IPS-20b (cell line): ENCODE data around the gene PILRB.
"Not testable (repeated sequence)": the region's sequence is repeated elsewhere in the genome, so short reads cannot be mapped to it uniquely, and the experiment has no call there.

Source experiments
- H3K27ac ChIP-seq: one replicate; pipeline ENCODE4 v1.5.1; 2013; ENCODE audit warnings: low read length
- H3K27me3 ChIP-seq: 2 replicates; pipeline ENCODE4 v1.6.1; 2013; ENCODE audit warnings: mild to moderate bottlenecking, low read length, inconsistent platforms; ENCODE audit not compliant: insufficient read depth
- H3K36me3 ChIP-seq: 2 replicates; pipeline ENCODE4 v1.6.1; 2013; ENCODE audit warnings: low read depth, mild to moderate bottlenecking, inconsistent platforms, low read length, moderate library complexity; ENCODE audit not compliant: insufficient read depth
- H3K4me1 ChIP-seq: 2 replicates; pipeline ENCODE4 v1.6.1; 2013; ENCODE audit warnings: mild to moderate bottlenecking, control low read depth, inconsistent platforms, low read length, moderate library complexity; ENCODE audit not compliant: insufficient read depth
- H3K4me3 ChIP-seq: 2 replicates; pipeline ENCODE4 v1.5.1; 2013; ENCODE audit warnings: mild to moderate bottlenecking, low read length, inconsistent platforms
- H3K9ac ChIP-seq: 2 replicates; pipeline ENCODE4 v1.6.1; 2013; ENCODE audit warnings: low read depth, mild to moderate bottlenecking, inconsistent platforms, low read length, moderate library complexity
- H3K9me3 ChIP-seq: 2 replicates; pipeline ENCODE4 v1.6.1; 2013; ENCODE audit warnings: mild to moderate bottlenecking, low read depth, low read length, inconsistent platforms; ENCODE audit not compliant: insufficient read depth

PILRB gene

DNA sequence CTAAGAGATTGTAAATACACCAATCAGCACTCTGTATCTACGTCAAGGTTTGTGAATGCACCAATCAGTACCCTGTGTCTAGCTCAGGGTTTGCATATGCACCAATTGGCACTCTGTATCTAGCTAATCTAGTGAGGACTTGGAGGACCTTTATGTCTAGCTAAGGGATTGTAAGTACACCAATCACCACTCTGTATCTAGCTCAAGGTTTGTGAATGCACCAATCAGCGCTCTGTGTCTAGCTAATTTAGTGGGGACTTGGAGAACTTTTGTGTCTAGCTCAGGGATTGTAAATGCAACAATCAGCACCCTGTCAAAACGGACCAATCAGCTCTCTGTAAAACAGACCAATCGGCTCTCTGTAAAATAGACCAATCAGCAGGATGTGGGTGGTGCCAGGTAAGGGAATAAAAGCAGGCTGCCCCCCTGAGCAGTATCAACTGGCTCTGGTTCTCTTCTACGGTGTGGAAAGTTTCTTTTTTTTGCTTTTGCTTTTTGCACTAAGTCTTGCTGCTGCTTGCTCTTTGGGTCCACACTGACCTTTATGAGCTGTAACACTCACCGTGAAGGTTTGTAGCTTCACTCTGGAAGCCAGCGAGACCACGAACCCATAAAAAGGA lies 24.4 kb downstream of the PILRB start:
- H3K9me3 ChIP-seq, H3K4me1 ChIP-seq, H3K36me3 ChIP-seq, H3K9ac ChIP-seq, H3K27ac ChIP-seq, H3K27me3 ChIP-seq, H3K4me3 ChIP-seq: not testable (repeated sequence)

DNA sequence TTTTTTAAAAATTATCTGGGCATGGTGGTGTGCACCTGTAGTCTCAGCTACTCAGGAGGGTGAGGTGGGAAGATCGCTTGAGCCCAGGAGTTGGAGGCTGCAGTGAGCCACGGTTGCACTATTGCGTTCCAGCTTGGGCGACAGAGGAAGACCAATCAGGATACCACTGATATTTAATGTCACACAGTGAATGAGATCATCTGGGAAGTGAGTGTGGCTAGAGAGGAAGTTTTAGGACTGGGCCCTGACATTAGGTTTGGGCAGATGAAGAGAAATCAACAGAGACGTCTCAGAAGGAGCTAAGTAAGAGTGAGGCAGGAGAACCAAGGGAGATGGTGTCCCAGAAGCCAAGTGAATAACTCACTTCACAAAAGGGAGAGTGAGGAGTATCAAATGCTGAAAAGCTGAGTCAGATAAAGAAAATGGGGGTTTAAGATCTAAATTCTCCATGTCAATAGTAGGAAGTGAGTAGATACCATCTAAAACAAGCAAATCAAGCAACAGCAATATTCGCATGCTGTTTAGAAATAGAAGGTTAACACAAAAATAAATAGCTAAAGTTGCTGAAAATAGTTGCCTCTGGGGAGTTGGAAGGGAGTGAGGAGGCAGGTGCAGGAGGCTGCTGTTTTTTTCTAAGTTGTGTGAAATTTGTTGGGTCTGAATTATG lies 26.8 kb downstream of the PILRB start:
- H3K27ac ChIP-seq = no peak overlapping the region
- H3K4me3 ChIP-seq = no peak overlapping the region
- no peaks in the 10 kb centered on the region for H3K9me3 ChIP-seq
- no peaks in the 10 kb centered on the region for H3K36me3 ChIP-seq
- H3K4me1 ChIP-seq = no peaks in the 10 kb centered on the region
- no peaks in the 10 kb centered on the region; the same call in 1 of the 2 replicates for H3K27me3 ChIP-seq
- H3K9ac ChIP-seq = no peak overlapping the region

DNA sequence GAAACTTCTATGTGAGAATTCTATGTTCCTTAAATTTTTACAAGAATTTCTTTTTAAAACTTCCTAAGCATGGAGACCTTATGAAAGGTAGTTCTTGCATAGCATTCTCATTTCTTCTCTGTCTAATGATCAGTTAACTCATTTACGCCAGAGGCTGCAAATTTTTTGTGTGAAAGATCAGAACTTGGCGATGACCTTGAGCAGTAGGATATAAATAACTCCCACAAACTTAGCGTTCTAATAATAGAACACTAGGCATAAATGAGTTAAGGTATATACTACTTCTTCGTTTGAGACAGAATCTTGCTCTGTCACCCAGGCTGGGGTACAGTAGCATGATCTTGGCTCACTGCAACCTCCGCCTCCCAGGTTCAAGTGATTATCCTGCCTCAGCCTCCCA lies 29.0 kb downstream of the PILRB start:
- H3K27me3 ChIP-seq = no peaks in the 10 kb centered on the region; the same call in 1 of the 2 replicates
- no peaks in the 10 kb centered on the region for H3K4me1 ChIP-seq
- H3K36me3 ChIP-seq = no peaks in the 10 kb centered on the region
- H3K27ac ChIP-seq = no peak overlapping the region
- no peak overlapping the region for H3K9ac ChIP-seq
- no peak overlapping the region for H3K4me3 ChIP-seq
- H3K9me3 ChIP-seq = no peaks in the 10 kb centered on the region

DNA sequence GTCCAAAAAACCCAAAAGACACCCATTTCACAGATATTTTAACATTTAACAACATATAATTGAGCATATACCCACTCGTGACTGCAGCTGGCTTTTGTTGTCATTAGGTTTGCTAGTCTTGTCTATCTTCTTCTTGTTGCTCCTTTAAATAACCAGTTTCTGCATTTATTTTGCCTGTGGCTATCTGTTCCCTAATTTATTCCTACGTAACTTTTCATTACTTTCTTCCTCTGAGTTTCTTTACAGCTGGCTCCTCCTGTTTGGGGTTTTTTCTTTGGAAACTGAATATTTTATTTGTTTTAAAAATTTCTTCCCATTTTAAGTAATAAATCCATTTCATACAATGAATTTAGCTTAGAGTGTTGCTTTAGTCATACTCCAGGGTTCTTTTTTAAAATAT lies 29.8 kb downstream of the PILRB start:
- Histone ChIP-seq H3K36me3 (no peaks in the 10 kb centered on the region), H3K4me3 (no peak overlapping the region), H3K9me3 (no peaks in the 10 kb centered on the region), H3K4me1 (no peaks in the 10 kb centered on the region), H3K27me3 (no peaks in the 10 kb centered on the region; the same call in 1 of the 2 replicates), H3K27ac (no peak overlapping the region), H3K9ac (no peak overlapping the region)

DNA sequence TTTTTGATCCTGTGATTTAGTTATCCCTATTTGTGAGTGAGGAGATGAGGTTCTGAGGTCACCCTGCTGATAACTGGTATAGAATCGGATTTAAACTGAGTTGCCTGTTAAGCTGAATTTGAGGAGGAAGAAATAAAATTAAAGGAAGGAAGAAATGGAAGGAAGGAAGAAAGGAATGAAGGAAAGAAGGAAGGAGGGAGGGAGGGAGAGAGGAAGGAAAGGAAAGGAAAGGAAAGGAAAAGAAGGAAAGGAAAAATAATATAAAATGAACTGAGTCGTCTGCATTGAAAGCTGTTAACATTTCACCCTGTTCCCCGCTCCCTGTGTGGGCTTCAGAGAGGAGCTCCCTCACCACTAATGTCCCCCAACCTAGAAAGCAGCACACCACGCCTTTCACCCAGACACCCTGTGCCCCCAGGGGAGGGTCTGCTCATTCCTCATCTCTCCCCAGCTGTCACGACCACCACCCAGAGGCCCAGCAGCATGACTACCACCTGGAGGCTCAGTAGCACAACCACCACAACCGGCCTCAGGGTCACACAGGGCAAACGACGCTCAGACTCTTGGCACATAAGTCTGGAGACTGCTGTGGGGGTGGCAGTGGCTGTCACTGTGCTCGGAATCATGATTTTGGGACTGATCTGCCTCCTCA lies 31.6 kb downstream of the PILRB start:
- no peaks in the 10 kb centered on the region for H3K4me1 ChIP-seq
- H3K36me3 ChIP-seq = no peaks in the 10 kb centered on the region
- H3K27me3 ChIP-seq = no peaks in the 10 kb centered on the region
- no peak overlapping the region for H3K9ac ChIP-seq
- no peak overlapping the region for H3K27ac ChIP-seq
- H3K9me3 ChIP-seq = no peaks in the 10 kb centered on the region
- H3K4me3 ChIP-seq = no peak overlapping the region

DNA sequence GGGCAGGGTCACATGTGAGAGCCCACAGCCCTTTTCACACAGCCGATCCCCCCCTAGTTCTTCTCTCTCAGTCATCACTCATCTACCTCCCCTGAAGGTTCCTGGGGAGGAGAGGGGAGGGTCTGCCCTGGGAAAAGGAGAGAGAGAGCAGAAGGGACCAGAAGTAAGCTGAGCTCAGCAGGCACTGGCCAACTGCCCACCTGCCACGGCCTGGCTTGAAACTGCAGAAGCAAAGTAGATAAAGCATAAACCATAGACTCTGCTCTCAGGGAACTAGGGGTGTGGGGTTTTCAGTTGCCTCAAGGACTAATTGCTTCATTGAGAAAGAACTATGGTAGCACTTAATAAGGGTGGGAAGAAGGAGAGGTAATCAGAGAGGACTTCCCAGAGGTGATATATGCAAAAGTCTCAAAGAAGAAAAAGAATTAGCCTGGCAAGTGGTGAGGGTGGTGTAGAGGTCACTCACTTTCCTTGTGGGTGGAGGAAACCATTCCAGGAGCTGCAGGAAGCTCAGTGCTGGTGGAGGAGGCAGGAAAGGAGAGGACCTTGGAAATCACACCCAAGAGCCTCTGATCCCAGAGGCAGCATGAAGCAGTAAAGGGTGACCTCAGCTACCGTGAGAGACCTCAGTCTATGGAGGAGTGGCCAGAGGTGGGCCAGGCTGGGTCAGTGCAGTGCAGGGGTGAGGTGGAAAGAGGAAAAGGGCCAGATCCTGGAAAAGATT lies 32.5 kb downstream of the PILRB start:
- no peak overlapping the region for H3K9ac ChIP-seq
- no peaks in the 10 kb centered on the region for H3K27me3 ChIP-seq
- no peaks in the 10 kb centered on the region for H3K9me3 ChIP-seq
- no peaks in the 10 kb centered on the region for H3K4me1 ChIP-seq
- H3K36me3 ChIP-seq = no peaks in the 10 kb centered on the region
- H3K4me3 ChIP-seq = no peak overlapping the region
- H3K27ac ChIP-seq = no peak overlapping the region

DNA sequence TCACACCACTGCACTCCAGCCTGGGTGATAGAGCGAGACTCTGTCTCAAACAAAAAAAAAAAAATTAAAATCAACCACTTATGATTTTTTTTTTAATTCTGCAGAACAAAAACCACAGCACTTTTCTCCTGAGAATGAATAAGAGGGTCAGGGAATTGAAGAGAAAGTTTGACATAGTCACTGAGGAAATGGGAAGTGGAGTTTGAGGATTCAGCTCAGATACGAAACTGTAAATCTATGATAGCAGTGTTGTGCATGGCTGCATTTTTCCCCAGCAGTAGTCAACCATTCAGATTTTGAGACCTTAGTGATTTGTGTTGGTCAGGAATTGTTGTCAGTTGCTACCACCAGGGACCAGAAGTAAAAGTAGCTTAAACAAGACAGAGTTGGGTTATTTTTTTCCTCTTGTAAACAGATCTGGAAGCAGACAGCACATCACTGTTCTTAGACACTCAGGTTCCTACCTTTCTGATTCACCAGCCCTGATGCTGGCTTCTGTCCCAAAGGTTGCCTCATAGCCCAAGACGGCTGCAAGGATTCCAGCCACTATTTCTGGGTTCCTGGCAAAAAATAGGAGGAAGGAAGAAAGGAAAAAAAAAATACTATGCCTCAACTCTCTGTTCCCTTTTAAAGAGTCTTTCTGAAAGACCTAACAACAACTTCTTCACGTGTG lies 35.5 kb downstream of the PILRB start:
- Histone ChIP-seq H3K27ac (no peak overlapping the region), H3K36me3 (no peaks in the 10 kb centered on the region), H3K27me3 (no peaks in the 10 kb centered on the region), H3K9me3 (no peaks in the 10 kb centered on the region), H3K4me3 (no peak overlapping the region), H3K4me1 (no peaks in the 10 kb centered on the region), H3K9ac (no peak overlapping the region)

DNA sequence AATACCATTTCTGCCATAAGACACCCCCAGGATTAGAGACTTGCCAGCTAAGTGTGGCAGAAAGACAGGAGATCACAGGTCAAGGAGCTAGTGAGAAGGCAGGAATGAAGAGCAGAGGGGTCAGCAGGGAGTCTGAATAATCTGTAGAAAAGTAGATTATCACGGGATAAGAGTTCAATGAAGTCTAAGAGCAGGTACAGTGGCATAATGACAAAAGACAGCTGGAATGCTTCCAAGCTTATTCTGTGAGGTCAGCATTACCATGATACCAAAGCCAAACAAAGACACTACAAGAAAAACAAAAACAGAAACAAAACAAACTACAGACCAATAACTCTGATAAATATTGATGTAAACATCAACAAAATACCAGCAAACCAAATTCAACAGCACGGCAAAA lies 36.2 kb downstream of the PILRB start:
- H3K27me3 ChIP-seq = no peaks in the 10 kb centered on the region
- no peaks in the 10 kb centered on the region for H3K9me3 ChIP-seq
- H3K27ac ChIP-seq = no peak overlapping the region
- no peaks in the 10 kb centered on the region for H3K4me1 ChIP-seq
- no peaks in the 10 kb centered on the region for H3K36me3 ChIP-seq
- no peak overlapping the region for H3K4me3 ChIP-seq
- H3K9ac ChIP-seq = no peak overlapping the region

DNA sequence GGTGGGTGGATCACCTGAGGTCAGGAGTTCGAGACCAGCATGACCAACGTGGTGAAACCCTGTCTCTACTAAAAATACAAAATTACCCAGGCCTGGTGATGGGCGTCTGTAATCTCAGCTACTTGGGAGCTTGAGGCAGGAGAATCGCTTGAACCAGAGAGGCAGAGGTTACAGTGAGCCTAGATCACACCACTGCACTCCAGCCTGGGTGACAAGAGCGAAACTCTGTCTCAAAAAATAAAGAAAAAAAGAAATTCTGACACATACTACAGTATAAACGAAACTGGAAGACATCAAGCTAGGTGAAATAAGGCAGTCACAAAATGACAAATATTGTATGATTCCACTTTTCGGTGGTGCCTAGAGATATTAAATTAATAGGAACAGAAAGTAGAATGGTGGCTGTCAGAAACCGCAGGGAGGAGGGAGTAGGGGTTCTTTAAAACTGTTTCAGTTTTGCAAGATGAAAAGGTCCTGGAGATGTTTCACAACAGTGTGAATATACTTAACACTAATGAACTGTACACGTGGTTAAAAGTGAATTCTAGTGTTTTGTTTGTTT lies 38.6 kb downstream of the PILRB start:
- Histone ChIP-seq H3K4me3 (no peak overlapping the region), H3K9ac (no peak overlapping the region), H3K9me3 (no peaks in the 10 kb centered on the region), H3K27ac (no peak overlapping the region), H3K4me1 (no peaks in the 10 kb centered on the region), H3K27me3 (peaks cover 12% of the 10 kb centered on the region), H3K36me3 (no peaks in the 10 kb centered on the region)

DNA sequence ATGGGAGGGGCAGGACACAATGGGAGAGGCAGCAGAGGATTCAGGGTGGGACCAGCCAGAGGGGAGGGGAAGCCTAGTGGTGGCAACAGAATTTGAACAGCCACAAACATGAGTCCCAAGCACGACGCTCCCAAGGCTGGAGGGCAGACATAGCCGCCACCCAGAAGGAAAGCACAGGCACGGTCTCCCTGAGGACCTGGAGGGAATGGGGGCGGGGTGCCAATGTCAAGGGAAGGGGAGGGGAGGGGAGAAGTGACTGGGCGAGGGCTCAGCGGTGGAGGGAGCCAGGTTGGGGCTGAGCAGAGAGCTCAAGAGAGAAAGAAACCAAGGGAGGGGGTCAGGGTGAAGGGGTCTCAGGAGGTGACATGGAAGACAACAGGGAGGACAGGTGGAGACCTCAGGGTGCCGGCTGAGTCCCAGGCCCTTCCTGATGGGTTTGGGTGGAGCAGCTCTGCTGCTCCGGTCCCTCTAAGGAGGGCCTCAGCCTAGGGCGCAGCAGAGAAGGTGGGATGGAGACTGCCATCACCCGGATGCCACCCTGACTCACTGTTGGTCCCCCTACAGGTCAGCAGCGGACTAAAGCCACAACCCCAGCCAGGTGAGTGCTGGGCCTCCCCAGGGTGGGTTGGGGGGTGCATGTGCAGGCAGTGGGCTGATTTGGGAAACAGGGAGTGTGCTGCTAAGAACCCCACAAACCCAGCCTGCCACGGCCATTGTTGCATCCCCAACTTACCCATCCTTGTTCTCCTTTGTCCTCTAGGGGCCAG lies 39.6 kb downstream of the PILRB start:
- Histone ChIP-seq H3K27ac (no peak overlapping the region), H3K36me3 (no peaks in the 10 kb centered on the region), H3K4me1 (no peaks in the 10 kb centered on the region), H3K4me3 (no peak overlapping the region), H3K27me3 (peaks cover 12% of the 10 kb centered on the region), H3K9ac (no peak overlapping the region), H3K9me3 (no peaks in the 10 kb centered on the region)

DNA sequence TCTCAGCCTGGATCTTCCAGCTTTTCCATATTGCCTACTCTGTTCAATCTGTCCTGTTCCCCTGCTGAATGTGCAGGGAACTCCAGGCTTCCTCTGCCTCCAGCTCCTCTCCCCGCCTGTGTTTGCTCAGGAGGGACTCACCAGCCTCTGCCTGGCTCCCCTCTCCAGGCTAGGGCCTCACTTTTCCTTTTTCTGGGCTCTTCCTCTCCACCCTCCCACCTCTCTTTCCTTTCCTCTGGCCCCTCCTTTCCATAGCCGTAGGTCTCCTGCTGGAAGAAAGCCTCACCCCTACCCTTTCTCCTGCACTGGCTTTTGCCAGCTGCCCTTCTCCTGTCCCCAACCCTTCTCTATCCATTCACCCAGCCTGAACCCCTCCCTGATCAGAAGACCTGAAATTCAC lies 40.3 kb downstream of the PILRB start:
- Histone ChIP-seq H3K27ac (no peak overlapping the region), H3K4me1 (no peaks in the 10 kb centered on the region), H3K27me3 (peaks cover 12% of the 10 kb centered on the region), H3K9ac (no peak overlapping the region), H3K4me3 (no peak overlapping the region), H3K36me3 (no peaks in the 10 kb centered on the region), H3K9me3 (no peaks in the 10 kb centered on the region)
